Measurements from ENCODE around the gene RAET1E.

Gene RAET1E

GRCh38 chr6:149917679-149918078 is 19.8 kb upstream of the RAET1E start:
- no peak overlapping the region for H4K91ac ChIP-seq (ENCODE audit: low read depth, low read length)
- no peak overlapping the region for H2AFZ ChIP-seq (ENCODE audit: insufficient read depth, low read length, poor library complexity)
- no peak overlapping the region for H4K12ac ChIP-seq (ENCODE audit: low read depth, low read length)
- no peak overlapping the region for H3K23ac ChIP-seq (ENCODE audit: low read length)
- H3K27ac ChIP-seq (ENCODE audit: low read depth, low read length): no peak overlapping the region
- H3K4ac ChIP-seq (ENCODE audit: low read depth, low read length): no peak overlapping the region
- H3K9ac ChIP-seq (ENCODE audit: low read length): no peak overlapping the region
- H2BK12ac ChIP-seq (ENCODE audit: low read length): no peak overlapping the region
- H2AK5ac ChIP-seq (ENCODE audit: low read length): no peak overlapping the region
- H4K8ac ChIP-seq (ENCODE audit: low read depth, low read length): no peak overlapping the region
- H3K4me1 ChIP-seq (ENCODE audit: control insufficient read depth in 1 of 2, insufficient read depth in 2 of 2, low read length in 2 of 2): peaks cover 0 to 2% of the 10 kb centered on the region in 2 experiments
- H3K79me2 ChIP-seq (ENCODE audit: control insufficient read depth, insufficient read depth, low read length, poor library complexity): no peaks in the 10 kb centered on the region
- H3K27me3 ChIP-seq (ENCODE audit: insufficient read depth, low read length): peaks cover 20% of the 10 kb centered on the region
- WGBS (ENCODE audit: extremely low coverage, insufficient coverage, insufficient read length): no CpG with 5 or more reads among the region's 2 CpGs
- no peaks in the 10 kb centered on the region for H3K36me3 ChIP-seq (ENCODE audit: control insufficient read depth in 1 of 2, insufficient read depth in 2 of 2, low read length in 2 of 2)
- H3K18ac ChIP-seq (ENCODE audit: low read length): no peak overlapping the region
- peaks cover 15% of the 10 kb centered on the region for H3K9me3 ChIP-seq (ENCODE audit: insufficient read depth, low read depth, low read length)
- H3K4me3 ChIP-seq (ENCODE audit: low read depth, low read length): no peak overlapping the region
- H2BK5ac ChIP-seq (ENCODE audit: low read depth, low read length, poor library complexity): no peak overlapping the region
- H3K79me1 ChIP-seq (ENCODE audit: low read length): no peaks in the 10 kb centered on the region
- H2BK120ac ChIP-seq (ENCODE audit: insufficient read depth, low read length, poor library complexity): no peak overlapping the region
- H3K4me2 ChIP-seq (ENCODE audit: low read length): no peak overlapping the region
- no peak for DNase-seq
- no peak overlapping the region for H3K14ac ChIP-seq (ENCODE audit: low read length)

DNA sequence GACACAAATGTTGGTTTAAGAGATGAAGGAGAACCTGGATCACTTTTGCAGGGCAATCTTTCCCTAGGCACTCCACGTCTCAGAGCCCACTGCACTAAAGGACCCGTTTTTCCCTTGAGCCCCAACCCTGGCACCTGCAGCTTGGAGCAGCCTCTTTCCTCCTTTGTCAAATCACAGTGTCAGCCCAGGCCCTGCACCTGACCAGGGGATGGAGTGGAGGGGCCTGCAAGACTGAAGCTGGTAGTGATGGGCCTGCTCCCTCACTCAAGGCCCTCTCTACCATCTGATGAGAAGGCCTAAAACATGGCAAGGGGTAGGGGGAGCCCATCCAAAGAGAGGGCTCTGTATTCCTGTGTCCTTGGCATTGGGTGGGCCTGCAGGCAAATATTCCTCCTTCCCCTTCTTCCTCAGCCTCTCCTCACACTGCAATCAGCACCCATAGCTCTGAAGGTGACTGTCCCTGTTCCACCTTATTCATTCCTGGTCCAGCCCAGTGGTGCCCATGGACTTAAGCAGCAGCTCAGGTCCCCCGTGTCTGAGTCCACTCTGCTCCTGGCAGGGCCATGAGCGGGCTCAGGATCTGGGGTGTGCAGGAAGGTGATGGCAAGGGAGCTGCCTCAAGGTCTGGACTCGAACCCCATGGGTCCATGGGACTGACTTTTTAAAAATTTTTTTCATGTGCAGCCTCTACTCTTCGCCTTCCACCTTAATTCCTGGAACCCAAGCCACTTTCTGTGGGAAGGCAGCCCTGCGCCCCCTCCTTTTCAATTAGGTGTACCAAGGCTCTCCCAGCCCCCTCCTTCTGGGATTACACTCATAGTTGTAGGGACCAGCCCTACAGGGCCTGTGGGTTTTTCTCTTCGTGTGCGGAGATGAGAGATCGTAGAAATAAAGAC is 18.3 kb upstream of the RAET1E start:
- H2BK120ac ChIP-seq (ENCODE audit: insufficient read depth, low read length, poor library complexity): no peak overlapping the region
- no peak for DNase-seq
- H3K9me3 ChIP-seq (ENCODE audit: insufficient read depth, low read depth, low read length): peaks cover 8% of the 10 kb centered on the region
- no peaks in the 10 kb centered on the region for H3K79me2 ChIP-seq (ENCODE audit: control insufficient read depth, insufficient read depth, low read length, poor library complexity)
- peaks cover 8% of the 10 kb centered on the region for H3K27me3 ChIP-seq (ENCODE audit: insufficient read depth, low read length)
- no peak overlapping the region for H3K4ac ChIP-seq (ENCODE audit: low read depth, low read length)
- no peak overlapping the region for H3K4me3 ChIP-seq (ENCODE audit: low read depth, low read length)
- no peak overlapping the region for H2BK5ac ChIP-seq (ENCODE audit: low read depth, low read length, poor library complexity)
- H3K36me3 ChIP-seq (ENCODE audit: control insufficient read depth in 1 of 2, insufficient read depth in 2 of 2, low read length in 2 of 2): no peaks in the 10 kb centered on the region
- H3K4me1 ChIP-seq (ENCODE audit: control insufficient read depth in 1 of 2, insufficient read depth in 2 of 2, low read length in 2 of 2): no peaks in the 10 kb centered on the region
- H4K91ac ChIP-seq (ENCODE audit: low read depth, low read length): no peak overlapping the region
- no peaks in the 10 kb centered on the region for H3K79me1 ChIP-seq (ENCODE audit: low read length)
- H3K14ac ChIP-seq (ENCODE audit: low read length): no peak overlapping the region
- no peak overlapping the region for H3K23ac ChIP-seq (ENCODE audit: low read length)
- no peak overlapping the region for H3K27ac ChIP-seq (ENCODE audit: low read depth, low read length)
- H4K8ac ChIP-seq (ENCODE audit: low read depth, low read length): no peak overlapping the region
- H2AK5ac ChIP-seq (ENCODE audit: low read length): no peak overlapping the region
- H2BK12ac ChIP-seq (ENCODE audit: low read length): no peak overlapping the region
- no peak overlapping the region for H4K12ac ChIP-seq (ENCODE audit: low read depth, low read length)
- H2AFZ ChIP-seq (ENCODE audit: insufficient read depth, low read length, poor library complexity): no peak overlapping the region
- WGBS (ENCODE audit: extremely low coverage, insufficient coverage, insufficient read length): no CpG with 5 or more reads among the region's 10 CpGs
- H3K18ac ChIP-seq (ENCODE audit: low read length): no peak overlapping the region
- H3K4me2 ChIP-seq (ENCODE audit: low read length): no peak overlapping the region
- no peak overlapping the region for H3K9ac ChIP-seq (ENCODE audit: low read length)

DNA sequence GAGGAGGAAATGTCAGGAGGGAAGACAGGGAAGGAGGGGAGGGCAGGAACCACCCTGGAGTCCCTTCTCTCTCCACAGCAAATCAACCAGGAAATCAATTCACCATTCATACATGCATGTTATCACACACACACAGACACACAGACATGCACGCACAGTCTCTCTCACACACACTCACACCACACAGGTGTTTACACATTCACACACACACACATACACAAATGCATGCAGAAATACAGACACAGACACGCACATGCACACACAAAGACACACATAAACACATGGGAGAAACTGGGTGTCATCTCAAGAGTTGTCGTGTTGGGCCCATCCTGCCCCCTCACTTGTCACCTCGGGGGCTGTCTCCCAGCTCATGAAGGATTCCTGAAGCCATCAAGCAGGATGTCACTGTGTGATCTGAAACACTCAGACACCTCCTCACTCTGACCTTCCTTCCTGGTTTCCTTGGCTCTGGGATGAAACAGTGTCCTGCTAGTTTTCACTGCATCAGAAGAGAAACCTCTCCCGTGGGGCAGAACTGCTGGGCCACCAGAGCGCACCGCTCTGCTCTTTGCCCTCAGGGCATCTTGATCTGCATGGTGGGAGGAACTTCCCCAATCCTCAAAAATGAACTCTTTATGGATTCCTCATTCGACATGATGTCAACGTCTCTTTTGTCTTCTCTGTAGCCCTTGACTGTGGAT is 15.8 kb upstream of the RAET1E start:
- Histone ChIP-seq H2BK12ac (ENCODE audit: low read length) (no peak overlapping the region), H4K12ac (ENCODE audit: low read depth, low read length) (no peak overlapping the region), H3K23ac (ENCODE audit: low read length) (peak overlapping the region; percentile 82), H3K79me2 (ENCODE audit: control insufficient read depth, insufficient read depth, low read length, poor library complexity) (no peaks in the 10 kb centered on the region), H3K4ac (ENCODE audit: low read depth, low read length) (no peak overlapping the region), H2BK5ac (ENCODE audit: low read depth, low read length, poor library complexity) (no peak overlapping the region), H3K14ac (ENCODE audit: low read length) (no peak overlapping the region), H3K27ac (ENCODE audit: low read depth, low read length) (no peak overlapping the region), H3K18ac (ENCODE audit: low read length) (no peak overlapping the region), H4K8ac (ENCODE audit: low read depth, low read length) (no peak overlapping the region), H4K91ac (ENCODE audit: low read depth, low read length) (no peak overlapping the region), H3K4me3 (ENCODE audit: low read depth, low read length) (no peak overlapping the region), H3K4me1 (ENCODE audit: control insufficient read depth in 1 of 2, insufficient read depth in 2 of 2, low read length in 2 of 2) (no peaks in the 10 kb centered on the region), H3K4me2 (ENCODE audit: low read length) (no peak overlapping the region), H3K27me3 (ENCODE audit: insufficient read depth, low read length) (peaks cover 3% of the 10 kb centered on the region), H3K36me3 (ENCODE audit: control insufficient read depth in 1 of 2, insufficient read depth in 2 of 2, low read length in 2 of 2) (no peaks in the 10 kb centered on the region), H2AFZ (ENCODE audit: insufficient read depth, low read length, poor library complexity) (no peak overlapping the region), H3K9ac (ENCODE audit: low read length) (no peak overlapping the region), H2AK5ac (ENCODE audit: low read length) (no peak overlapping the region), H2BK120ac (ENCODE audit: insufficient read depth, low read length, poor library complexity) (no peak overlapping the region), H3K9me3 (ENCODE audit: insufficient read depth, low read depth, low read length) (peaks cover 13% of the 10 kb centered on the region), H3K79me1 (ENCODE audit: low read length) (no peaks in the 10 kb centered on the region)
- WGBS (ENCODE audit: extremely low coverage, insufficient coverage, insufficient read length): no CpG with 5 or more reads among the region's 9 CpGs
- no peak for DNase-seq

GRCh38 chr6:149913085-149913484 is 15.2 kb upstream of the RAET1E start:
- no peak overlapping the region for H3K4ac ChIP-seq (ENCODE audit: low read depth, low read length)
- no peak overlapping the region for H2AFZ ChIP-seq (ENCODE audit: insufficient read depth, low read length, poor library complexity)
- no peak overlapping the region for H3K23ac ChIP-seq (ENCODE audit: low read length)
- peaks cover 12% of the 10 kb centered on the region for H3K9me3 ChIP-seq (ENCODE audit: insufficient read depth, low read depth, low read length)
- no peaks in the 10 kb centered on the region for H3K79me1 ChIP-seq (ENCODE audit: low read length)
- no peak overlapping the region for H3K4me3 ChIP-seq (ENCODE audit: low read depth, low read length)
- H4K12ac ChIP-seq (ENCODE audit: low read depth, low read length): no peak overlapping the region
- no peak overlapping the region for H3K18ac ChIP-seq (ENCODE audit: low read length)
- no peak overlapping the region for H2BK5ac ChIP-seq (ENCODE audit: low read depth, low read length, poor library complexity)
- no peak overlapping the region for H3K14ac ChIP-seq (ENCODE audit: low read length)
- H4K91ac ChIP-seq (ENCODE audit: low read depth, low read length): no peak overlapping the region
- H2BK120ac ChIP-seq (ENCODE audit: insufficient read depth, low read length, poor library complexity): no peak overlapping the region
- no peaks in the 10 kb centered on the region for H3K79me2 ChIP-seq (ENCODE audit: control insufficient read depth, insufficient read depth, low read length, poor library complexity)
- no peak overlapping the region for H2AK5ac ChIP-seq (ENCODE audit: low read length)
- H2BK12ac ChIP-seq (ENCODE audit: low read length): no peak overlapping the region
- no peaks in the 10 kb centered on the region for H3K4me1 ChIP-seq (ENCODE audit: control insufficient read depth in 1 of 2, insufficient read depth in 2 of 2, low read length in 2 of 2)
- no peak overlapping the region for H3K27ac ChIP-seq (ENCODE audit: low read depth, low read length)
- no peak for DNase-seq
- H4K8ac ChIP-seq (ENCODE audit: low read depth, low read length): no peak overlapping the region
- no peak overlapping the region for H3K9ac ChIP-seq (ENCODE audit: low read length)
- WGBS (ENCODE audit: extremely low coverage, insufficient coverage, insufficient read length): no CpG with 5 or more reads among the region's 2 CpGs
- H3K4me2 ChIP-seq (ENCODE audit: low read length): no peak overlapping the region
- H3K36me3 ChIP-seq (ENCODE audit: control insufficient read depth in 1 of 2, insufficient read depth in 2 of 2, low read length in 2 of 2): no peaks in the 10 kb centered on the region
- no peaks in the 10 kb centered on the region for H3K27me3 ChIP-seq (ENCODE audit: insufficient read depth, low read length)

Measured in trophoblast cell (in vitro differentiated cells and primary cell).